Fibroblast of gingiva (primary cell): ENCODE results near the gene FBXL3.
"Not testable (repeated sequence)": the region's sequence is repeated elsewhere in the genome, so short reads cannot be mapped to it uniquely, and the experiment has no call there.

ENCODE experiments used
- DNase-seq: peaks from one replicate; pipeline ENCODE4 v3.0.0-alpha.2; 2011; ENCODE audit warnings: low read depth

FBXL3 gene

GRCh38 chr13:76983676-76984075 lies 43.3 kb downstream of the FBXL3 start:
- DNase-seq = no peak

GRCh38 chr13:76982061-76982460 lies 44.9 kb downstream of the FBXL3 start:
- no peak for DNase-seq

GRCh38 chr13:76980075-76980718 lies 46.8 kb downstream of the FBXL3 start:
- peak; percentile 29 for DNase-seq

GRCh38 chr13:76976929-76977328 lies 50.0 kb downstream of the FBXL3 start:
- DNase-seq = no peak

- DNase-seq = no peak
These were observed 50.5 kb downstream of the FBXL3 start for GRCh38 chr13:76976490-76976889.

- no peak for DNase-seq
These were observed 51.1 kb downstream of the FBXL3 start for GRCh38 chr13:76975863-76976262.

GRCh38 chr13:76974618-76974975 lies 52.4 kb downstream of the FBXL3 start:
- no peak for DNase-seq

- no peak for DNase-seq
These were observed 52.9 kb downstream of the FBXL3 start for GRCh38 chr13:76973920-76974617.

- no peak for DNase-seq
These were observed 54.8 kb downstream of the FBXL3 start for GRCh38 chr13:76971851-76972829.

- DNase-seq = no peak
These were observed 55.7 kb downstream of the FBXL3 start for GRCh38 chr13:76971215-76971614.

GRCh38 chr13:76969488-76970365 lies 57.2 kb downstream of the FBXL3 start:
- no peak for DNase-seq

- DNase-seq = no peak
These were observed 58.9 kb downstream of the FBXL3 start for GRCh38 chr13:76968041-76968440.

- DNase-seq = no peak
These were observed 59.9 kb downstream of the FBXL3 start for GRCh38 chr13:76967031-76967430.

- DNase-seq = peak; percentile 90
These were observed 61.1 kb downstream of the FBXL3 start for GRCh38 chr13:76965759-76966421.

- DNase-seq = not testable (repeated sequence)
These were observed 67.2 kb downstream of the FBXL3 start for GRCh38 chr13:76959734-76960133.

- no peak for DNase-seq
These were observed 68.0 kb downstream of the FBXL3 start for GRCh38 chr13:76958841-76959432.

GRCh38 chr13:76955661-76956060 lies 71.3 kb downstream of the FBXL3 start:
- no peak for DNase-seq
